GM23338 (cell line): Measurements from ENCODE around the gene SMC1A.

ENCODE experiments used
- EZH2 ChIP-seq: fragments of 200-600 bp; sonication (generic); IDR thresholded peaks from one replicate; pipeline ENCODE4 v1.8.0; 2017; ENCODE audit warnings: antibody characterized with exemption, mild to moderate bottlenecking, low read depth; ENCODE audit not compliant: unreplicated experiment
- JUNB ChIP-seq: IDR thresholded peaks from one replicate; pipeline ENCODE4 v1.6.1; 2016; ENCODE audit warnings: antibody characterized with exemption; ENCODE audit not compliant: unreplicated experiment
- POLR2AphosphoS5 ChIP-seq: IDR thresholded peaks from 2 replicates; pipeline ENCODE4 v1.6.1; 2016; ENCODE audit warnings: antibody characterized with exemption, low read depth
- TF ChIP-seq, protein P1 (sequence below), 2 experiments: fragments of 200-600 bp in 1 of 2; sonication (generic) in 1 of 2; conservative IDR thresholded peaks; 2 replicates each; pipeline versions ENCODE4 v1.5.1 to v1.6.1; 2016 to 2017; ENCODE audit warnings: antibody characterized with exemption in 2 of 2, low read depth in 2 of 2, mild to moderate bottlenecking in 2 of 2, moderate library complexity in 1 of 2

DNA sequence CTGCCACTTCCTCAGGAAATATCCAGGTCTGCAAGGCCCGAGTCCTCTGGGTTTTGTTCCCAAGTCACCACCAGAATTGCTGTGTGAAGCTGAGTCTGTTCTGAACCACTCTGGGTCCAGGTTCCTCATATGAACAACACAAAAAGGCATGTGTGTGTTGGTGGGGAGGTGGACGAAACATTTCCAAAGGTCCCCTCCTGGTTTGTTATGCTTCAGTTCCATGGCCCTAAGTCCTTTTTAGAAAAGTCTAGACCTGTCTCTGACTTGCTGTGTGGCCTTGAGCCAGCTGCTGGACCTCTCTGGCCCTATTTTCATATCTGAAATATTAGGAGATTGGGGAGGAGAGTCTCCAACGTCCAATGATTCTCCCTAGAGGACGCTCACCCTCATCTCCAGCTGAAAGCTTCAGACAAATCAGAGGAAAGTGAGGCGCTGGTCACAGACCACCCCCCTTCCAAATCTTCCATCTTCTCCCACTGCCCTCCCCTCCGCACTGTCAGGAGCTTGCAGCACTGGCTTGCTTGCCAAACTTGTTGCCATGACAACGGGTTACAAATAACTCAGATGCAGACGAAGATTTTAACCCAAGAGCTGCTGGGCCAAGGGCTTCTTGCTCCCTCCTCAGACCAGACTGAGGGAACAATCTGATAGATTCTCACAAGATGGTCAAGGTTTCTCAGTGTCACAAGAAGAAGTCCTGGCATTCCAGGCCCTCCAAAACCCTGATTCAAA, 64.5 kb downstream of the SMC1A start:
- TF ChIP-seq, protein P1, sequence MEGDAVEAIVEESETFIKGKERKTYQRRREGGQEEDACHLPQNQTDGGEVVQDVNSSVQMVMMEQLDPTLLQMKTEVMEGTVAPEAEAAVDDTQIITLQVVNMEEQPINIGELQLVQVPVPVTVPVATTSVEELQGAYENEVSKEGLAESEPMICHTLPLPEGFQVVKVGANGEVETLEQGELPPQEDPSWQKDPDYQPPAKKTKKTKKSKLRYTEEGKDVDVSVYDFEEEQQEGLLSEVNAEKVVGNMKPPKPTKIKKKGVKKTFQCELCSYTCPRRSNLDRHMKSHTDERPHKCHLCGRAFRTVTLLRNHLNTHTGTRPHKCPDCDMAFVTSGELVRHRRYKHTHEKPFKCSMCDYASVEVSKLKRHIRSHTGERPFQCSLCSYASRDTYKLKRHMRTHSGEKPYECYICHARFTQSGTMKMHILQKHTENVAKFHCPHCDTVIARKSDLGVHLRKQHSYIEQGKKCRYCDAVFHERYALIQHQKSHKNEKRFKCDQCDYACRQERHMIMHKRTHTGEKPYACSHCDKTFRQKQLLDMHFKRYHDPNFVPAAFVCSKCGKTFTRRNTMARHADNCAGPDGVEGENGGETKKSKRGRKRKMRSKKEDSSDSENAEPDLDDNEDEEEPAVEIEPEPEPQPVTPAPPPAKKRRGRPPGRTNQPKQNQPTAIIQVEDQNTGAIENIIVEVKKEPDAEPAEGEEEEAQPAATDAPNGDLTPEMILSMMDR (conservative IDR thresholded peaks at IDR 0.05; ENCODE audit: low read depth in 2 of 2), result no peak
- TF ChIP-seq EZH2, result no peak
- no peak for TF ChIP-seq POLR2AphosphoS5
- no peak for TF ChIP-seq JUNB
